DMS153 treated with DMSO at 0.1 percent for 48 hours (cell line): ENCODE data around the gene HEATR5B.
"Not testable (repeated sequence)": the region's sequence is repeated elsewhere in the genome, so short reads cannot be mapped to it uniquely, and the experiment has no call there.

Experiments
- DNase-seq: peaks from one replicate; lab custom pipeline; 2025; ENCODE audit not compliant: unreplicated experiment; lab: John Stamatoyannopoulos, UW

Gene HEATR5B

DNA sequence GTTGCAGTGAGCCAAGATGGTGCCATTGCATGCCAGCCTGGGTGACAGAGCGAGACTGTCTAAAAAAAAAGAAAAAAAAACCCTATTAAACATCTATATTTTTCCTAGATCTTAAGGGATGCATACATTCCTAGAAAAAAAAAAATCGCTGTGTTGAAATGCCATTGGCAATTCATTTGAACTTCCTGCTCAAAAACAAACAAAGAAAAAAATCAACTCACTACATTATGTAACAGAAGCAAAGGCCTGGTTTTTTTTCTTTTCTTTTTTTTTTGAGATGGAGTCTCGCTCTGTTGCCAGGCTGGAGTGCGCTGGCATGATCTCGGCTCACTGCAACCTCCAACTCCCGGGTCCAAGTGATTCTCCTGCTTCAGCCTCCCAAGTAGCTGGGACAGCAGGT lies 96.2 kb downstream of the HEATR5B start:
- DNase-seq = no peak

- DNase-seq = no peak
These were observed 101.7 kb downstream of the HEATR5B start for GRCh38 chr2:36982467-36982866.

GRCh38 chr2:36981911-36982310 lies 102.3 kb downstream of the HEATR5B start:
- no peak for DNase-seq

DNA sequence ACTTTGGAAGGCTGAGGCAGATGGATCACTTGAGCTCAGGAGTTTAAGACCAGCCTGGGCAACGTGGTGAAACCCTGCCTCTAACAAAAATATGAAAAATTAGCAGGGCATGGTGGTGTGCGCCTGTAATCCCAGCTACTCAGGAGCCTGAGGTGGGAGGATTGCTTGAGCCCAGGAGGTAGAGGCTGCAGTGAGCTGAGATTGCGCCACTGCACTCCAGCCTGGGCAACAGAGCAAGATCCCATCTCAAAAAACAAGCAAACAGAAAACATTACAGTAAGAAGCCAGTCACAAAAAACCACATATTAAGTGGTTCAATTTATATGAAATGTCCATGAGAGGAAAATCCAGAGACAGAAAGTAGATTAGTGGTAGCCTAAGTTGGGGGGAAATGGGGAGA lies 105.2 kb downstream of the HEATR5B start:
- DNase-seq = not testable (repeated sequence)

DNA sequence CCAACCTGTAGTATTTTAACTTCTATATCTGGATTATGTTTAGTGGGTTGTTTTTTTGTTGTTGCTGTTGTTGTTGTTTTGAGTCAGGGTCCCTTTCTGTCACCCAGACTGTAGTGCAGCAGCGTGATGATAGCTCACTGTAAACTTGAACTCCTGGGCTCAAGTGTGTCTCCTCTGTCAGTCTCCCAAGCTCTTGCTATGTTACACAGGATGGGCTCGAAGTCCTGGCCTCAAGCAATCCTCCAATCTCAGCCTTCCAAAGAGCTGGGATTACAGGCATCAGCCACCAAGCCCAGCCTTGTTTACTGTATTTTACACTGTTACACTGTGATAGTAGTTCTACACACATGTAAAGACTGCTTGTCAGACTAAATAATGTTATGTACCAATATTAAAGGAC lies 108.1 kb downstream of the HEATR5B start:
- no peak for DNase-seq

DNA sequence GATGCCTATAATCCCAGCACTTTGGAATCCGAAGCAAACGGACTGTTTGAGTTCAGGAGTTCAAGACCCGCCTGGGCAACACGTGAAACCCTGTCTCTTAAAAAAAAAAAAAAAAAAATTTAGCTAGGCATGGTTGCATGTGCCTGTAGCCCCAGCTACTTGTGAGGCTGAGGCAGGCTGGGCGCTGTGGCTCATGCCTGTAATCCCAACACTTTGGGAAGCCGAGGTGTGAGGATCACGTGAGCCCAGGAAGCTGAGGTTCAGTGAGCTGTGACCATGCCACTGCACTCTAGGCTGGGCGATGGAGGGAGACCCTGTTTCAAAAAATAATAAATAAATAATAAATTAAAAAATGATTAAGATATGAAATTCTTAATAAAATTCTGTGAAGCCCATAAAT lies 108.9 kb downstream of the HEATR5B start:
- no peak for DNase-seq

DNA sequence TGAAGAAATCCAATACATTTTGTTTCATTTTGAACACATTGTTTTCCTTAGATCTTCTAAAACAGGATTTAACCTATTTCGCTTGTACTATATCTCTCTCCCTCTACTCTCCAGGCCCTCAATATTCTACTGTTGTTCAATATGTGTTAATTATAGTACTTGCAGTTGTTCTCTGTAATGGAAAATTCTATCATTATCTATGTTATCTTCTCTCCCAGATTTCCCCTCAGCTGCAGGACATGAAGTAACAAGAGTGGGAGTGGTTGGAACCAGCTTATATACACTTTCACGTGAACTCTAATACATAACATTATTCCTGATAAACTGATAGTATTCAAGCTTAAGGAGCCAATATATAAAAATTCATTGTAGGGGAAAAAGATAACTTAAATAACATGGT lies 110.9 kb downstream of the HEATR5B start:
- no peak for DNase-seq

DNA sequence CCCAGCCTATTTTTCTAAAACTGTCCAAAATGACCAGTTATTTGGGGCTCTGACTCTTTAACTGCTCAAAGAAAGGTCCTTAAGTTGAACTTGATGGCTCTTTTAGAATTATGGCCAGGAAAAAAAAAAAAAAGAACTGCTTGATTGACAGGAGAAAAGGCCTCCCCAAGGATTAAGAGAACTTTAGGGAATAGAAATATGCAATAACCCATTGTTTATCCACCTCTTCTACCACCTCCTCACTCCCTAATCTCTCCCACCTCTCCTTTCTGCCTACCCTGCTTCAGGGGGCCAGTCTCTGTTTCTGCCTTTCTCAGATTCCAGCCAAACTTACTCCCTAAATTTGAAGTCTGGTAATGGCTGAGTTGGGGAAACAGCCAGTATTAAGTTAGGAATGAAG lies 112.2 kb downstream of the HEATR5B start:
- no peak for DNase-seq

DNA sequence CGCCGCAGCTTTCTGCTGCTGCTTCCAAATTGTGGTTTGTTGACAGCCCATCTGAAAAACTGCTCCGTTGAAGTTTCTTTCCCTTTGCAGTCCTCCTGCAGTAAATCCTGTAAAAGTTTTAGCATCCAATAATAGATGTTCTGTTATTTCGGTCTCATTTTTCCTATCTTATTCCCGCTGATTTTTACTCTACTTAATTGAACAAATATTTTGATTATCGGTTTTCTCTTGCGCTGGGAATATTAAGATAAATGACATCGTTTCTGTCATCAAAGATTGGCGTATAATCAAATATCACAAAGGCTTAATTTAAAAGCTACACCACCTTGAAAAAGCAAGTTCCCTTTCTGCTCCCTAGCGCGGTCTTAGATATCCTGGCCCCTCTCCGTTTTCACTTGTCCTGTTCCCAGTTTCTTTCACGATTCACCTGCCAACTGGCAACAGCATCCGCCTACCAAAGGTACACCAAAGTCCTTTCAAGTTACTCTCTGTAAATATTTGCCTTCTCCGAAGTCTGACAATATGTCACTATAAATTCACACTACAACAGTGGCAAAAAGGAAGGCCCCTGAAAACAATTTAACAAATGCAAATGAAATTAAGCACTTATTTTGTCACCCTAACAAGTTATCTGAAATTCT lies 116.8 kb downstream of the HEATR5B start:
- DNase-seq = peak; percentile 23

DNA sequence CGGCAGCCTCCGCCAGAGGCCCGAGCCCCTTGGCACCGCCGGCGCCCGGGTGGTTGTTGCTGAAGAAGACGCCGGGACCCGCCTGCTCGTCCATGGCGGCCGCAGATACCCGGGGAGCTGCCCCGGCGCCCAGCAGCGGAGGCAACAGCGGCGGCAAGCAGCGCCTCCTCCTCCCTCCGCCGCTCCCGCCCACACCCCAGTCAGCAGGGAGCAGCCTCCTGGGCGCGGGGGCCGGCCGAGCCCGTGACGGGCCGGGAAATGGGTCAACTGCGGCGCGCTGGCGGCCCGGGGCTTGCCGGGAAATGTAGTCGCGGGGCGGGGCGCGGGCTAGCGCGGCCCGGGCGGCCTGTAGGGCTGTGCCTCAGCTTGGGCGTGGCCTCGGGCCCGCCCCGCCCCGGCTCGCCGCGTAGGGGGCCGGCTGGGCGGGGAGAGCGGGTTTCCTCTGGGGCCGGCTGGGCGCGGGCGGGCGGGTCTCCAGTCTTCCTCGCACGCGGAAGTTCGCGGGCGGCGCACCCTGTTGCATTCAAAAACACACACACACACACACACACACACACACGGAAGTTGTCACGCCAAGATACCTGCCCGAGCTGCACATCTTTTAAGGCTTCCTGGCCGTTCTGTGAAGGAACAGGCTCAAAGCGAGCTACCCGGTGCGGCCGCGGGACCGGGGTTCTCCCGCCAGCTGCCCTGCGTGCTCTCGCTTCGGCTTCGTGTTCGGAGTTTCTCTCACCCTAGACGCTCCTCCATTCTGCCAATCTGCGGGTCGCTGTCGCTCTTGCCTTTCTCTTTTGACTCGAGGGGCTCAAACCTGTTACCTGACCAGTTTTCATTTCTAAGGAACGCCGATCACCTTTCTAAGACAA lies 117.6 kb downstream of the HEATR5B start, which contains the start of gene STRN:
Gene STRN (minus strand): TSS at position 167 of the 866 bp plus-strand sequence. CDS start 73 bp downstream, at position 94.
- peak; percentile 92 for DNase-seq

GRCh38 chr2:36965751-36966369 lies 118.3 kb downstream of the HEATR5B start:
- DNase-seq = no peak

GRCh38 chr2:36965206-36965605 lies 119.0 kb downstream of the HEATR5B start:
- DNase-seq = no peak

- DNase-seq = no peak
These were observed 119.6 kb downstream of the HEATR5B start for GRCh38 chr2:36964496-36965058.

- no peak for DNase-seq
These were observed 120.4 kb downstream of the HEATR5B start for GRCh38 chr2:36963734-36964133.

DNA sequence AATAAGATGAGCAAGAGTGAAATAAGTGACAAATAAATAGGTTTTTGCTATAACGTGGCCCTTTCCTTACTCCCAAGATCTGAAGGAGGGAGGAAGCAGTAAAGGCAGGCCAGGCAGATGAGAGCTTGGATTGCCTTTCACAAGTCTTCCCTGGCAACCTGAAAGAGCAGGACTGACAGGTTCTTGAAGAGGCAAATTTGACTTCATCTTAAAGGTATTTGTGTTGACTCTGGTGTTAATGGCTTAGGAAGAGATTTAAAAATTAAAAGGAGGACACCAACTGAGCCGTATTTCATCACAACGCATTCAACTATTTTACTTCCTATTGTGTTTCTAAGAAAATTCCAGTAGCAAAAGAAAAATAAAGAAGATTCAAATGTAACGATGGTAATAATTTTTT lies 121.1 kb downstream of the HEATR5B start:
- no peak for DNase-seq

DNA sequence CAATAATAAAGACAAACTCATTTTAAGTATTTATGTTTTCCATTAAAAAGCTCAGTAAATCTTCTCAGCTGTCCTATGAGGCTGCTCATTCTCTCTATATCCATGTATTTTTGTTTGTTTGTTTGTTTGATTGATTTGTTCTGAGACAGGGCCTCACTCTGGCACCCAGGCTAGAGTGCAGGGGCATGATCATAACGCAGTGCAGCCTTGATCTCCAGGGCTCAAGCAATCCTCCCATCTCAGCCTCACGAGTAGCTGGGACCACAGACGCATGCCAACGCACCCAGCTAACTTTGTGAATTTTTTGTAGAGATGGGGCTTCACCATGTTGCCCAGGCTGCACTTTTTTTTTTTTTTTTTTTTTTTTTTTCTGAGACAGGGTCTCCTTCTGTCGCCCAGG lies 123.4 kb downstream of the HEATR5B start:
- DNase-seq = no peak

DNA sequence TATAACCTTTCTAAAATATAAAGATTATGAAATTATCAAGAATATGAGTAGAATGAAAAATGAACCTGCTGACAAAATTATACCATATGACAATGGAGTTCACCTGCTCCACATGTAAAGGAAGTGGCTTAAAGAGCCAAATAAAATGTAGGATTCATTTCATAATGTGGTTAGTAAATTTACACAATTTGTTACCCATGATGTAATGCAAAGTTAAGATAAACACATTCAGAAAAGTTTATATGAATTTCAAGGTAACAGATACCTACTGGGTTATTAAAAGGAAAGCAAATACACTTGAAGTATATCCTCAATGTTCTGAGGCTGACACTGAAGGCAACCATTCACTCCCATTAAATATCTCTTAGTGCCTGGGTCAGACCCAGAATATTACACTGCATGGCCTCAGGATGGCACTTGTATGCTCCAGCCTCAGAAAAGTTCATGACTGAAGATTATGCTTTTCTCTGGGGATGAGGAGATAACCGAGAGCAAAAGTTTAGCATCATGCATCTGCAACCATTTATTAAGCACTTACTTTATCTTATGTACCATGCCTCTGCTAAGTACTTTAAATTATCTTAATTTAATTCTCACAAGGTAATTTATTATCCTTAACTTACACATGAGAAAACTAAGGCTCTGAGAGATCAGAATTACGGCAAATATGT lies 124.0 kb downstream of the HEATR5B start:
- DNase-seq = no peak

GRCh38 chr2:36954977-36955607 lies 129.1 kb downstream of the HEATR5B start:
- DNase-seq = no peak

GRCh38 chr2:36952748-36953197 lies 131.4 kb downstream of the HEATR5B start:
- DNase-seq = no peak

- no peak for DNase-seq
These were observed 132.6 kb downstream of the HEATR5B start for GRCh38 chr2:36951574-36951973.
